Tibial nerve (tissue), 4 donors: ENCODE results near the gene TET2. TPM values are rescaled to one million over a fixed set of nuclear protein-coding genes. Genes with fewer than 3 reads are reported as not detected.

Experiments used
- DNase-seq, 2 donors: peaks; one replicate each; pipeline ENCODE4 v3.0.0-alpha.2; 2019; ENCODE audit warnings: low spot score in 2 of 2
- H3K27ac ChIP-seq, 4 donors: fragments of 200-600 bp; sonication (generic) in 3 of 4; one replicate each; pipeline ENCODE4 v1.5.1; 2017 to 2019; ENCODE audit warnings: mild to moderate bottlenecking in 1 of 4
- H3K27me3 ChIP-seq, 2 donors: fragments of 200-600 bp; sonication (generic) in 1 of 2; one replicate each; pipeline versions ENCODE4 v1.5.1 to v1.6.0; 2017 to 2019
- H3K36me3 ChIP-seq, 3 donors: fragments of 200-600 bp; sonication (generic); one replicate each; pipeline ENCODE4 v1.5.1; 2018 to 2019
- H3K4me1 ChIP-seq, 4 donors: fragments of 200-600 bp; sonication (generic) in 3 of 4; one replicate each; pipeline ENCODE4 v1.5.1; 2017 to 2019
- H3K4me3 ChIP-seq, 4 donors: fragments of 200-600 bp; sonication (generic) in 3 of 4; one replicate each; pipeline ENCODE4 v1.5.1; 2017 to 2019; ENCODE audit warnings: mild to moderate bottlenecking in 1 of 4, moderate library complexity in 1 of 4
- H3K9me3 ChIP-seq, 4 donors: fragments of 200-600 bp; sonication (generic) in 3 of 4; one replicate each; pipeline ENCODE4 v1.5.1; 2017 to 2019
- EP300 ChIP-seq, 2 donors: sonication (generic); formaldehyde crosslinking; IDR thresholded peaks; one replicate each; pipeline ENCODE4 v1.6.1; 2017; ENCODE audit warnings: antibody characterized with exemption in 2 of 2, mild to moderate bottlenecking in 1 of 2
- POLR2A ChIP-seq, 2 donors: fragments of 450-650 bp; IDR thresholded peaks; one replicate each; pipeline ENCODE4 v1.6.1; 2017; ENCODE audit warnings: antibody characterized with exemption in 2 of 2, mild to moderate bottlenecking in 2 of 2, moderate library complexity in 2 of 2
- WGBS, 2 donors: methylation state at CpG; one replicate each; pipeline ENCODE4 v1.1.5; 2018; 5-methylcytosine and 5-hydroxymethylcytosine counted together
- total RNA-seq, 4 donors: library from RNA; depleted of rRNA; stranded (reverse); fragments of >200 nt; gene quantifications; one replicate each; pipeline ENCODE4 v1.1.0, GENCODE V29; 2016
- TF ChIP-seq, protein P1 (sequence below), 5 experiments: fragments of 200-600 bp in 3 of 5; fragments of 450-650 bp in 2 of 5; sonication (generic) in 3 of 5; IDR thresholded peaks; one replicate each; pipeline ENCODE4 v1.5.1; 2016 to 2019; ENCODE audit warnings: antibody characterized with exemption in 5 of 5, mild to moderate bottlenecking in 3 of 5, moderate library complexity in 2 of 5

TET2 gene
- total RNA-seq, 4 donors from 2014 or later, result 23.2 to 29.1 (median 24.1) TPM

DNA sequence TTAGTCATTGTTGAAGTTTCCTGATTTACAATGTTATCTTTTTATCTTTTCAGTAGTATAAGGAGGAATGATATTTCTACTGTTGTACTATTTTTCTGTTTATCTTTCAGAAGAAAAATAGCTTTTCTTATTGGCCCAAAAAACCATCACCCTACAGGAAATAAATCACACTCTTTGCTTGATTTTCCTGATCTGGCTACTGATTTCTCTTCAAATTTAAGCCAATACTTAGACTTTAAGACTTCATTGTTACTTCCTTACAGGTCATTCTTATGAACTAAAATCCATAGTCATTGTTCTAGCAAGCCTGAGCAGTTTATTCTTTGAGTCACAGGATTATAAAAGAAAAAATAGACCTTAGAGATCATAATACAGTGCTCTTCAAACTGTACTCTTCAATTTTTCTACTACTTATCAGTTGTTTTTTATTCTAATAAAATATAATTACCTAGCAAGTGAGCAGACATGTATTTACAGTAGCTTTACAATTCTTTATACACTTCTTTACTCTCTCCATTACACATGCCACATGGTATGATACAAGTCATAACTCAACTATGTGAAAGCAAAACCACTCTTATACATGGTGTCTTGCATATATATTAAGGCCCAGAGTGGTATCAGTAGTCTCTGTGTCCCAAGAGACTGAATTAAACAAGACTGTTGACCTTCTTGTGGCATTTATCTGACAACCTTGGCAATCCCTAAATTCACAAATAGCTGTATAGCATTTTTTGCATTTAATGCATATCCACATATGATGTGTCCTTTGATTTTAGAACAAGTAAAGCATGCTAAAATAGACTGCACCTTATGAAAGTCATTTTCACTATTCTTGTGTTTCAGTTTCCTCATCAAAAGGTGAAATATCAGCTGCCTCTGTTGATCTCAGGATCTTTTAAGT, 47.9 kb downstream of the TET2 start:
- no peak for DNase-seq
- TF ChIP-seq, protein P1, sequence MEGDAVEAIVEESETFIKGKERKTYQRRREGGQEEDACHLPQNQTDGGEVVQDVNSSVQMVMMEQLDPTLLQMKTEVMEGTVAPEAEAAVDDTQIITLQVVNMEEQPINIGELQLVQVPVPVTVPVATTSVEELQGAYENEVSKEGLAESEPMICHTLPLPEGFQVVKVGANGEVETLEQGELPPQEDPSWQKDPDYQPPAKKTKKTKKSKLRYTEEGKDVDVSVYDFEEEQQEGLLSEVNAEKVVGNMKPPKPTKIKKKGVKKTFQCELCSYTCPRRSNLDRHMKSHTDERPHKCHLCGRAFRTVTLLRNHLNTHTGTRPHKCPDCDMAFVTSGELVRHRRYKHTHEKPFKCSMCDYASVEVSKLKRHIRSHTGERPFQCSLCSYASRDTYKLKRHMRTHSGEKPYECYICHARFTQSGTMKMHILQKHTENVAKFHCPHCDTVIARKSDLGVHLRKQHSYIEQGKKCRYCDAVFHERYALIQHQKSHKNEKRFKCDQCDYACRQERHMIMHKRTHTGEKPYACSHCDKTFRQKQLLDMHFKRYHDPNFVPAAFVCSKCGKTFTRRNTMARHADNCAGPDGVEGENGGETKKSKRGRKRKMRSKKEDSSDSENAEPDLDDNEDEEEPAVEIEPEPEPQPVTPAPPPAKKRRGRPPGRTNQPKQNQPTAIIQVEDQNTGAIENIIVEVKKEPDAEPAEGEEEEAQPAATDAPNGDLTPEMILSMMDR (IDR thresholded peaks at IDR 0.05), result no peak
- H3K4me3 ChIP-seq, result no peak overlapping the region
- peaks cover 0 to 70% (median 16%) of the 10 kb centered on the region in 4 donors for H3K4me1 ChIP-seq
- peaks cover 0 to 7% (median 0%) of the 10 kb centered on the region in 3 donors for H3K36me3 ChIP-seq
- no peaks in the 10 kb centered on the region for H3K9me3 ChIP-seq
- H3K27ac ChIP-seq, result no peak overlapping the region
- H3K27me3 ChIP-seq, result no peaks in the 10 kb centered on the region

DNA sequence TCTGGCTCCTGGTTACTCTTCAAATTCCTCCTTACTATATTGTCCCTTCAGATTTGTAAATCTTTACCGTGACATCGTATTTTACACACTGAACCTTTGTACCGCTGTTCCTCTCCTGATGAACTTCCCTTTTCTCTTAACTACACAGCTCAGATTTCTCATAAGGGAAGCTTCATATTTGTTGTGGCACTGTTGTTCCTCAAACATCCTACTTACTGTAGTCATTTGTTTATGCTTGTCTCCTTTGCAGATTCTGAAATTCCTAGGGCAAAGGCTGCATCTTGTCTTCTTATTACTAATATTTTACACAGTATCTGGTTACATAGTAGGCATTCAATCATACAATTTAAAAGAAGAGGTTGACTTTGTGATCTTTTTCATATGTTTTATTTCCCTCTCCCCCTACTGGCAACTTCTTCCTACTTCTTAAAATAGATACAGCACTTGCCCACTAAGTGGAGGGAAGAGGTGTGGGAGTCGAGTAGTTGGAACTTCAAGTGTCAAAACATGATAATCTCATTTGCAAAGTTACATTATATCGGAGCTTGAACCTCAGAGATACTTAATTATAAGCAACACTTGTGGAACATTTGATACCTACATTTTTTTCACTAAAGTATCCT, 50.0 kb downstream of the TET2 start:
- Histone ChIP-seq H3K27ac (no peak overlapping the region), H3K4me1 (peaks cover 0 to 53% (median 11%) of the 10 kb centered on the region in 4 donors), H3K9me3 (no peaks in the 10 kb centered on the region), H3K27me3 (no peaks in the 10 kb centered on the region), H3K4me3 (no peak overlapping the region), H3K36me3 (peaks cover 0 to 4% (median 0%) of the 10 kb centered on the region in 3 donors)
- WGBS, 2 donors, result 53 to 70% methylated on average over 5 of the region's 5 CpGs
- no peak for DNase-seq
- TF ChIP-seq, protein P1 (IDR thresholded peaks at IDR 0.05), result no peak
- TF ChIP-seq EP300 (IDR thresholded peaks at IDR 0.05), result peak in 1 of 2 donors; percentile 26

DNA sequence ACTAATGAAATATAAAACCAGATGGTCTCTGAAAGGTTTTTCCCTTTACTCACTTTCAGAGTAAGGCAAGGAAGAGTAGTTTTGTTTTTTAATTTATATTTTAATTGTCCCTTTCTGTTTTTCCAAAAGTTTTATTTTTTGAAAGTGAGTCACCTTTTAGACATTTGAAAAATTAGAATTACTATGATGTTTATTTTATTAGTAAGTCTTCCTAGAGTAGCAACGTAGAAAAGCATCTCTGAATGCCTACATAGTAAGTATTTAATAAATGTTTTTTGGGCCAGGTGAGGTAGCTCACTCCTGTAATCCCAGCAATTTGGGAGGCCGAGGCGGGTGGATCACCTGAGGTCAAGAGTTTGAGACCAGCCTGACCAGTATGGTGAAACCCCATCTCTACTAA, 51.1 kb downstream of the TET2 start:
- Histone ChIP-seq H3K4me3 (no peak overlapping the region), H3K27ac (no peak overlapping the region), H3K9me3 (no peaks in the 10 kb centered on the region), H3K27me3 (no peaks in the 10 kb centered on the region), H3K4me1 (peaks cover 0 to 53% (median 3%) of the 10 kb centered on the region in 4 donors), H3K36me3 (peaks cover 0 to 4% (median 0%) of the 10 kb centered on the region in 3 donors)
- TF ChIP-seq EP300 (IDR thresholded peaks at IDR 0.05), result no peak
- TF ChIP-seq, protein P1 (IDR thresholded peaks at IDR 0.05), result no peak
- no peak for TF ChIP-seq POLR2A (IDR thresholded peaks at IDR 0.05)
- WGBS, 2 donors, result 72 to 73% methylated on average over 3 of the region's 3 CpGs
- no peak for DNase-seq

DNA sequence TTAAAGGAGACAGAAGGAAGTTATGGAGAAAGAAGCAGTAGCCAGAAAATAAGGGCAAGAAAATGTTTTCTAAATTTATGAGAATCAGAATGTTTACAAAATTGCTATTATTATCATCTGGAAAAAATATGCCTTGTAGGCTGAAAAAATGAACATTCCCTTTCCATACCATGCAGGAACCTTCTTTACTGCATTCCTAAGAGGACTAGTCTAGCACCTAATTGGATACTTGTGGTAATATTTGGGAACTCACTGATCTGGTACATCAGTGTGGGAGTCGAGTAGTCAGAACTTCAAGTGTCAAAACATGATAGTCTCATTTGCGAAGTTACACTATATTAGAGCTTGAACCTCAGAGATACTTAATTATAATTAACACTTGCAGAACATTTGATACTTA, 51.9 kb downstream of the TET2 start:
- H3K4me1 ChIP-seq, result peaks cover 0 to 49% (median 3%) of the 10 kb centered on the region in 4 donors
- TF ChIP-seq, protein P1 (IDR thresholded peaks at IDR 0.05), result no peak
- TF ChIP-seq POLR2A (IDR thresholded peaks at IDR 0.05) (no peak), EP300 (IDR thresholded peaks at IDR 0.05) (no peak)
- no peaks in the 10 kb centered on the region for H3K9me3 ChIP-seq
- H3K36me3 ChIP-seq, result peaks cover 0 to 4% (median 0%) of the 10 kb centered on the region in 3 donors
- no peak overlapping the region for H3K27ac ChIP-seq
- H3K27me3 ChIP-seq, result no peaks in the 10 kb centered on the region
- WGBS, 2 donors, result 85 to 87% methylated on average over 2 of the region's 2 CpGs
- H3K4me3 ChIP-seq, result no peak overlapping the region
- DNase-seq, result no peak

DNA sequence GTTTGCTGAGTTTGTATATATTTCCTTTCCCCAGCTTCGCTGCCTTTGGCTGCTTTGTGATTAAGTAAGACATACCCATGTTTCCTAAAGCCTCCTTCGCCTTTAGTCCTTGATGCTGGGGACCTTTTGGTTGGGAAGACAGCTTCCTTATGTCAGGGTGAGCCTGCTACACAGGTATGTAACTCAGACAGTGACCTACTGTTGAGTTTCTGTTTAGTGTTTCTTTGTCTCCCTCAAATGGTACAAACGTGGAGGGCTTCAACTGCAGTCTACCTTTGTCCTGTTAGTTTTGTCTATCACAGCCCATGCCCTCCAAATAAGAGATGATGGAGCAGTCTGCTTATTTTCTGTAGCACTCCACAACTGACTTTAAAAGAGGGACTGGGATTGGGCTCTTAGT, 59.5 kb downstream of the TET2 start:
- Histone ChIP-seq H3K27me3 (no peaks in the 10 kb centered on the region), H3K4me3 (no peak overlapping the region), H3K27ac (no peak overlapping the region), H3K4me1 (peaks cover 0 to 27% (median 0%) of the 10 kb centered on the region in 4 donors), H3K9me3 (no peaks in the 10 kb centered on the region), H3K36me3 (no peaks in the 10 kb centered on the region)
- WGBS, 2 donors, result 67 to 73% methylated on average over 3 of the region's 3 CpGs
- TF ChIP-seq, protein P1 (IDR thresholded peaks at IDR 0.05), result no peak
- no peak for TF ChIP-seq POLR2A (IDR thresholded peaks at IDR 0.05)
- TF ChIP-seq EP300 (IDR thresholded peaks at IDR 0.05), result no peak
- DNase-seq, result no peak
